GM18517 (cell line): ENCODE results near the gene BDNF.
"Not testable (repeated sequence)": the region's sequence is repeated elsewhere in the genome, so short reads cannot be mapped to it uniquely, and the experiment has no call there.

Experiments
- ATAC-seq: cut with Tn5 transposase; IDR thresholded peaks from one replicate; pipeline ENCODE4 v1.9.1; 2021; ENCODE audit warnings: mild to moderate bottlenecking, moderate library complexity; ENCODE audit not compliant: unreplicated experiment

The BDNF gene

DNA sequence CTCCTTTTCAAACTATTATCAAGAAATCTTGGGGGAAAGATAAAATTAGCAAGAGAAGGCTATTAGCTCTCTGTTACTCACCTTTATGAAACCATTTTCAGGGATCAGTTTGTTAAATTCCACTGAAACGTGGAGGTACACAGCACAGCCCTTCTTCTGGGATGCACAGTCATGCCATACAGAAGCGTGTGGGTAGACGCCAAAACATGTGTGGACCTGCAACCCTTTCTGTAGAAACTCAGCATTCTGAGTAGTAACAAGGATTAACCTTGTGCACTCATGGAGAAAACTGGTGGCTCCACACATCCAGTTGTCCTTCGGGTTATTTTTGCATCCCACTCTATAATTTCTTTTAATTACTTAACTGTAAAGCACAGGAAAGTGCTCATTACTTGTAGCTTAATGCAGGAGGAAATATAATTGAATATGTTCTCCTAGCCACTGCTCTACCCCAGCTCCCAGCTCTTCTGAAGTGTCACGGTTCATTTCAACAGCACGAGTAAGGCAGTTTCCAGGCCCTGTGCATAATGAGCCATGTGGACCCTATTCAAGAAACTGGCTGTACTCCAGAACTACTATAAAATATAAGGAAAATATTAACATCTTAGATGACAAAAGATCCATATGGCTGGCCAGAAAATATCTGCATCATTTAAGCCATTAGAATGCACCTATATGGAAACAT is 26.1 kb downstream of the BDNF start:
- no peak for ATAC-seq

DNA sequence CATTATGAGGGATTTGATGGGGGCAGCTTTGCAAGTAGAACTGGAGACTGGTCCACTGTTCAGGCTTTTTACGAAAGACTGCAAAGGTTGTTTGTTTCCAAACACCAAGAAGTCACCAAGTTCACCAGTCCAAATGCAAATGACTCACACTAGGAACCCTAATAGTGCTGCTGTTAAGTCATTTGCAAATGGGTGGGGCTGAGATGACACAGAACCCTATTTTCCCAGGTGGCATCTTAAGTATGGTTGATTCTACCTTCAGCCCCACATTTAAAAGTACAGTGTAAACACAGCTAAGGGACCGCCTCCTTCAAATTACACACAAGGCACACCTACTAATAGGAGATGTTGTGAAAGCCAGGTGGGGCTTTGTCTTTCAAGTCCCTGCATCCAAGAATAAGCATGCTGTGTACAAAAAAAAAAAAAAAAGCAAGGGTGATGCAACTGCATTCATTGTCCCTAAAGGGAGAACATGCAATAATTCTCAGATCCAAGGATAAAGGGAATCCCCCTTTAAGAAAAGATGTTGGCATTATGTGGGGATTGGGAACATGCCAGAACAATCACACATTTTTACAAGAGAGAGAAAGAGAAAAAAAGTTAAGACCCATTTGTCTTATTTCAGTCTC is 27.3 kb downstream of the BDNF start:
- ATAC-seq: no peak

DNA sequence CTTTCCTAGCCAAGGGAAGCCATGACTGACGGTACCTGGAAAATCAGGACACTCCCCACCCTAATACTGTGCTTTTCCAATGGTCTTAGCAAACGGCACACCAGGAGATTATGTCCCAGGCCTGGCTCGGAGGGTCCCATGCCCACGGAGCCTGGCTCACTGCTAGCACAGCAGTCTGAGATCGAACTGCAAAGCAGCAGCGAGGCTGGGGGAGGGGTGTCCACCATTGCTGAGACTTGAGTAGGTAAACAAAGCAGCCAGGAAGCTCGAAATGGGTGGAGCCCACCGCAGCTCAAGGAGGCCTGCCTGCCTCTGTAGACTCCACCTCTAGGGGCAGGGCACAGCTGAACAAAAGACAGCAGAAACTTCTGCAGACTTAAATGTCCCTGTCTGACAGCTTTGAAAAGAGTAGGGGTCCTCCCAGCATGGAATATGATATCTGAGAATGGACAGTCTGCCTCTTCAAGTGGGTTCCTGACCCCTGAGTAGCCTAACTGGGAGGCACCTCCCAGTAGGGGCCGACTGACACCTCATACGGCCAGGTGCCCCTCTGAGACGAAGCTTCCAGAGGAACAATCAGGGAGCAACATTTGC is 34.6 kb downstream of the BDNF start:
- not testable (repeated sequence) for ATAC-seq

DNA sequence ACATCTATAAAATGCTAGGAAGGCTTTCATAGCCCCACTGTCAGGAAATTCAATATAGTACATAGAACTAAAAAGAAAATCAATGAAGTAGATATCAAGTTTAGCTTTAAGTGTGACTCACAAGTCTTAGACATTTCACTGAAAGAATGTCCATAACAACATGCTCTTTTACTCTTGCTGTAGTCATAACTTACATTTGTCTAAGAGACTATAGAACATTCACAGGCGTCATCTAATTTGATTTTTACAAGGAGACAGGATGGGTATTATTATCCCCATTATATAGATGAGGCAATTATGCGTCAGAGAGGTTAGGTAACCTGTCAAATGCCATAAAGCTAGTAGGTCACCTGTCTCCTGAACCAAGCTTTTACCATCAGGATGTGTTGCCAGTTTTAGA is 36.9 kb downstream of the BDNF start:
- ATAC-seq: no peak

DNA sequence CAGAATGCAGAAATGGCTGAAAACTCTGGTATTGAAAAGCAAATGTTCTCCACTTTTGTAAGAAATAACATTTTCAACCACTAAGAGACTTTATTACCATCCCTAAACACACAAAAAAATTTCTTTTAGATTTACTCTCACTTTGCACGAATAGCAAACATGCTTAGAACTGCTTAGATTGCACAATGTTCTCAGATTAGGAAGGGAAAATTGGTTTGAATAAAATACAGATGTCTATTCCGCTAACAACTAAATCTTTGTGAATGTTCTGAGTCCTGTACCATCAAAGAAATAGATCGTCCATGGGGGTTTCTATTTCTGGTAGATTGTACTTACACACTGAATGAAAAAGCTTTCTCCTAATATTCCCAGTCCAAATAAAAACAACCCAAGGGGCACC is 40.1 kb downstream of the BDNF start:
- ATAC-seq: no peak

DNA sequence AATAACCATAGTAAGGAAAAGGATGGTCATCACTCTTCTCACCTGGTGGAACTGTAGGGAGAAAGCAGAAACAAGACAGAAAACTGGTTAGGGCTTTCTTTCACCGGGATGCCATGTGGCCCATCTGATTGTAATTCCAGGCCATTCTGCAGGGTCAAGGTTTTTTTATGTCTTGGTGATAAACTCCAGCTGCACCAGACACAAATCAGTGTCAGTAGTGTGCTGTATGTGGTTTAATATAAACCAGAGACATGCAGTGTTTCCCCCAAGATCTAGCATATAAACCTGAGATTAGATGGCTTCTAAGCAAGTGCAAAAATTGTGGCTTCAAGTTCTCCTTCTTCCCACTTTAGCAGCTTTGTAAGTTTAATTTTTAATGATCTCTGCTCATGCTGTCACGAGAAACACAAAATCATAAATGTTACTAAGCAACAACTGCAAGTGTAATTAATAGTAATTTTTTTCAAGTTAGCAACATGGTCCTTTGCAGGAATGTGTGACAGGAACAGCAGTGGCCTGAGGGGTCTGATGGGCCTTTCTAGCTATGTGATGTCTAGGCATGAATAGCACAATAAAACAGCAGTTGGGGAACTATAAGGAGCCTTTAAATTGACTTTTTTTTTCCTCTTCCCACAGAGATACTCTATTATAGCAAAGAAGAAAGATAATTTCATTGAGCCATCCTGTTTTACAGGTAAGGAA is 41.6 kb downstream of the BDNF start:
- no peak for ATAC-seq

DNA sequence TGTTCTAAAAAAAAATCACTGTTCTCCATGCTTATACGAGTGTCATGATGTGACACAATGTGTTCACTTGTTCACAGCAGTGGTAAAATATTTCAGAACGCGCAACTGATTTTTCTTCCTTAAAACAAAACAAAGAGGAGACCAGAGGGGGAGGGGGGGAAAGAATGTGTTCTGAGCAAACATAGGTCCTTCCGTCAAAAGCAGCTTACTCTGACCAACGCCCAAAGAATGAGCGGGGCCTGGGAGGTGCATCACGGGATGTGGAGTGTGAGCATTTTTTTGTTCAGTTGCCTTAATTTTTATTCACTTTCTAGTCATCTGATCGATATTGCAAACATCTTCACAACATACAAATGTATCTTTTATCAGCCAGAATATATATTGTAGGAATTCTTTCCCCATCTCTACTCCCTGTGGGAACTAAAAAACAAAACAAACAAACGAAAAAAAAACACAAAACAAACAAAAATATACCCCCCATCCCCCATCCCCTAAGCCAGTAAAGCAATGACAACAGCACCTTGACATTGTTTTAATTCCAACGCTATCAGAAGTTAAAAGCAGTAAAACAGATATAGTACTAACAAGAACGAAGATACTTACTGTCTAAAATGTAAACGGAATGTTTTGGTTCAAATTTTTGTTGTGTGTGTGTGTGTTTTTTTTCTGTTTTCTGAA is 43.3 kb downstream of the BDNF start:
- ATAC-seq: no peak

DNA sequence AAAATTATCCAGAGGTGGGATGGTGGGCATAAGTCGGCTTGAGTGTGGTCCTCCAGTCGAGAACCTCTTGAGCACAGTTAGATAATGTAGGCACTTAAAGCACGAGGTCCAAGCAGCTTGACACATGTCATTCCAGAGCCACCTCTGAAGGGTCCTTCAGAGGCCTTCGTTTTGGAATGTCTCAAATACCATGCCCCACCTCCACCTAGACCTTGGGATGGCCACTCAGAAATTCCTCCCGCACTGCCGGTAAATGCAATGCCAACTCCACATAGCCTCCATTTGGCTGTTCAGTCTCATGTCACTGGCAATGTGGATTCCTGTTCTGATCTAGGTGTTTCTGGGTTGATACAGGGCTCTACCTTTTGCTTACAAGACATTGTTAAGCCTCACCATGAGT is 43.9 kb downstream of the BDNF start:
- ATAC-seq: no peak

DNA sequence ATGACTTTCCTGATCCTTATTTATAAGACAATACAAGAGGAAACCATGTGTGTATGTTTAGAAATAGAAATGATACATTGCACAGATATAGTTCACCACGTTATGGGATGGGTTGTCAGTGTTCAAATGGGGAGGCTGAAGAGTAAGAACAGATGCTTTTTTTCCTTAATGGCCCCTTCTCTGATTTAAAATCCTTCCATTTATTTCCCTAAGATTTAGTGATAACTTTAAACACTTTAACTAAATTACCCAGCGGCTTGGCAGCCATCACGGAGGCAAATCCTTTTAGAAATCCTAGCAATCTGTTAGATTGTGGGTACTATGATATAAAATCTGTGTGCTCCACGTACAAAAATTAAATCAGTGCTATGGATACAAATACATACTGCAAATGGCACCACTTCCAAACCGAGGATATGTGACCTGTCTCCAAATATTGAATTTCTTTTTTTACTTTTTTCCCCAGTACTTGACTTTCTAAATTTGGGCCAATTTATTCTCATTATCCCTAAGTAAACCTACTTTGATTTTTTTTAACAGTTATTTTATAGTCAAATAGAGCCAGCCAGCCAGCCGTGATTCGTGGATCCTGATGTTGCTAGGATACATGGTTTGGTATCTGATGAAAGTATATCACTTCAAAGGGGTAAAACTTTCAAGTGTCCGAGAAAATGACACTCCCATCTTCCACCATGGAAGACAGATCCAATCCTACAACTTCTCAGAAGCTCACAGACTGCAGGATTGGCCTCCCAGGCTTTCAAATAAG is 46.1 kb downstream of the BDNF start:
- ATAC-seq: no peak

DNA sequence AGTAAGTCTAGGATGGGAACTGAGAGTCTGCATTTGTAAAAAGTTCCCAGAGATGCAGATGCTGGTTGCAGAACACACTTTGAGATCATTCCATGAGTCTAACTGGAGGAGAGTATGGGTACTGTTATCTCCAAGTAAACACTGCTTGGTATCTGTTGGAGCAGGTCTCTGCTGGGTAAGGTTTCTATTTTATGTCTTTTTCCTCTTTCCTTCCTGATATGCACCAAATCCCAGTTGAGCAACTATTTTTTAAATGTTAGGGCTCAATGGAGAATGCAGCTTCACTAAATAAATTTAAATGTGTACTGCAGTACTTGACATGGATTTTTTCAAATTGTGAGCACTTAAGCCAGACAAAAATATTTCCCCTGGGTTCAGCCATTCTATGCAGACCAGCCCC is 48.5 kb downstream of the BDNF start:
- ATAC-seq: no peak

DNA sequence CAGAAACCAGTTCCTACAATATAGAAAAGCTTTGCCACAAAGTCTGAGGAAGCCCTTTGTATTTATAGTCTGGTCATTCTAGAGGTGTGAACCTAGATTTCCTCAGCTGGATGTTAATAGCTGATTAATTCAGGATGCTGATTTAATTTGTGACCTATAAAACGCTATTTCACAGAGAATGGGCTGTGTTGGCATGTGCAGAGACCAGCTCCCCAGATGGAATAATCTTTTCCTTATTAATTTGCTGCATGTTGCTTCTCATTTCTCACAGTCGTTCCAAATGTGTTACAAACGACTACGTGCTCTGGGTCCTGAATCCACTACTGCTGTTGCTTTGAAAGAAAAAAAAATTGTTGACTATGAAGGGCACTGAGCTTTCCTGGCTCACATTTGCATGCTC is 49.3 kb downstream of the BDNF start:
- ATAC-seq: no peak

DNA sequence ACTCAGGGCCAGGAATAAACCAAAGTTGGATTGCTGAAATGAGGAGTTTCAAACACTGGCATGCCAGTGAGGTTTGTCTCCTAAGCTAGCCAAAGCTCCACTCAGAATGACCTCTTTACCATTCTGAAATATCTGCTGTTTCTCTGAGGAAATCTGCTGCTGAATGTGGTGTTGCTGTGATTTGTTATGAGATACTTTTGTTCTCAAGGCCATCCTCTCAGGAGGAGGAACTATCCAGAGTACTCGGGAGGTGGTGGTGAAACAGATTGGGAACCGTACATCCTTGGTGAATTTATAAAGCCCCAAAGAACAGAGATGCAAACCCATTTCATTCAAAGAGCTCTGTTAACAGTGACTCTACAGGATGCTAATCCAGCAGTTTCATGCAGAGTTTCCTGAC is 50.5 kb downstream of the BDNF start:
- no peak for ATAC-seq

DNA sequence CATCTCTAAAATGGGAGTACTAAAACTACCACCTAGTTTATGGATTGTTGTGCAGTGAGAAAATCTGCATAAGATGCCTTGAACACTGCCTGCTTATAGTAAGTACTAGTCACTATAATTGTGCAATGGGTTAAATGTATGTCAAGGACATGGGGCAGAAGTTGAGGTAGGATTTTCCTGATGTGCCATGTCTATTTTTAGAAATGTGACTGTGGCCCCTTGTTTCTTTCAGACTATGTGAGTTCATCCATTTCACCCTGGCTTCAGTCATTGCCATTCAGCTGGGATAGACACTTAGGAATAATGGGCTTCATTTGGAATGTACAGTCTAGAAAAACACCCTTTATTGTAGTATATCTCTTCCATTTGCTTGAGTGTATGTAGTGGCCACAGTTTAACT is 51.4 kb downstream of the BDNF start:
- ATAC-seq: no peak

DNA sequence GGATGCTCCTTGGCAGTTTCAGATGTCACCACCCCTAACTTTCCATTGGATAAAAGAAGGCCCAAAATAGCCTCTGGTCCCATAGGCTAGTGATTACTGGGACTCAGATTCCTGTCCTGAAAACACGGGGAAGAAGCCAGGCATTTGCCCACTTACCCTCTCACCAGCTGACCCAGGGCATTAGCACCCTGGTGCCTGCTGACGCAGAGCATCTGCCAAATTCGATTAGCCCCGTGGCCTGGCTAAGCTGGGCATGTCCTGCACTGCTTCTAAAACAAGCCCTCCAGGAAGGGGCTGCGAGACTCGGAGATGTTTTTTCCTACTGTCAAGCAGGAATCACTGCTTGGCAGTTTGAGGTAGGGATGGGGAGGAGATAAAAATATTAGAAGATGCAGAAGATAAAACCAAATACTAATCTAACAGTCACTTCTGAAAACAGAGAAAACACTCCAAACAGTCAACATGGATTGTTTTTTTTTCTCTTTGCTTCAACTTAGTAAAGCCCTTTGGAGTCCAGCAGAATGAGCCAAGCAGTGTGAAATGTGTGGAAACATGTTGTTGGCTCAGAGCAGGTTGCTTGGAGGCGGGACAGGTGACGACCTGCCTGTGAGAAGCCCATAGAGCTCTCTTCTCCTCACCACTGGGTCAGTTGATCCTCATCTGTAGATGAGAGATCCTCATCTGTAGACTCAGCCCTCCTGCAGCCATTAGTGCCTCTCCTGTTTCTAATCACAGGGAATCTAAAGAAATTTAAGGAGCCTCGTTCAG is 54.0 kb downstream of the BDNF start:
- no peak for ATAC-seq

DNA sequence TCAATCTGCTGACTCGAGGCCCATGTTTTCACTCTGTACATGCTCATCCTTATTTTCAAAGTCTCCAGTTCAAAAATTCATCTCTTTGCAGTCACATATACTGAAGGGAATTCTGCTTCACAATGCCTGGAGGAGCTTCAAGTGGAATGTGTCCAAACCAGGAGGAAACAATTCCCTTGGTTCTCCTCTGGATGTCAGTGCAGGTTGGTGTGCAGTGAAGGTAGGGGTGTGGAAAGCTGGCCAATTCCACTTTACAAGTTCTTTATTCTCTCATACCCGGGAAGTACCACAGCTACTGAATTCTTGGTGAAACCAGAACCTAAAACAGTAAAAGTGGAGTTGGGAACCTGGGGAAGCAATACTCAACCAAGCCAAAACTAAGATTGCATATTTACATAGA is 57.3 kb downstream of the BDNF start:
- ATAC-seq: no peak

DNA sequence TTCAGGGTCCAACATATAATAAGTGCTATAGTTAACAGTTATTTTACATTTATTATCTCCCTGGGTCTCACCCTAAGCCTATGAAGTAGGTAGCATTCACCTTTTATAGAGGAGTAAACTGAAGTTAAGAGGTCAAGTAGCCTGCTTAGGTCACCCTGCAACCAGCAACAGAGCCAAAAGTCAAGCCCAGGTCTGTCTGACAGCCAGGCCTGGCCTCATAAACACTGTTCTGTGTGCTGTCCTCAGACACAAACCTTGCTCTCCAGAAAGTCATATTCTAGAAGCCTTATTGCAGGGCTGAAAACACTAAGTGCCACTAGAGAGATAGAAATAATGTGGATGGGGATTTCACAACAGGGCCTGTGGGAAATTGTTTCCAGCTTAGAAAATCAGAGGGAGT is 59.3 kb downstream of the BDNF start:
- no peak for ATAC-seq

DNA sequence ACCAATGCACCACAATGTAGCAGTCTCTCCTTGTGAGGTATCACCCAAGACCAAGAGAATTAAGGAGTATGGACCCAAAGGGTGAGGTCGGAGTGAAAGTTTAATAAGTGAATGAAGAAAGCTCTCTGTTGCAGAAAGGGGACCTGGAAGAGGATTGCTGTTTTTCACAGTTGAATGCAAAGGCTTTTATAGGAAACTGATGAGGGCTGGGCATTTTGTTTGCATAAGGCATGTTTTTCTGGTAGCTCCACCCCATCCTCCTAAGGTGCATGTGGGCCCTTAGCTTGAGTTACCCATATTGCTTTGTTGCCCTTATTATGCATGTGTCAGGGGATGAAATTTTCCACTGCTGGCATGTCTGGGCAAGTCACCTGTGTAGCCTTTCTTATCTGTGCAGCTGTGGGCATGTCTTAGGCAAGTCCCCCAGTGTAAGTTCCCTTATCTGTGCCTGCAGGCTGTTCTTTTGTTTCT is 64.7 kb downstream of the BDNF start:
- peak; percentile 61 for ATAC-seq

DNA sequence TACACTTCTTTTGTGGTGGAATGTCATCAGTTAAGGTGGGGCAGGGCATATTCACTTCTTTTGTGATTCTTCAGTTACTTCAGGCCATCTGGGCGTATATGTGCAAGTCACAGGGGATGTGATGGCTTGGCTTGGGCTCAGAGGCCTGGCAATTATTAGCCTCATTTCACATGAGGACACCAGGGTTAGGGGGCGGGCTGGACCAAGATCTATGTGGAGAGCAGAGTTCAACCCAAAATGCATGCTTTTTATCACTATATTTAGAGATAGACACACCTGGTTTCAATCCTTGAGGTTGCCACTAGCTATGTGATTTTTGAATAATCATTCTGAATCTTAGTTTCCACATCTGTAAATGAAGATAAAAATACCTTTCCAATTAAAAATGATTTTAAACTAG is 65.5 kb downstream of the BDNF start:
- not testable (repeated sequence) for ATAC-seq

DNA sequence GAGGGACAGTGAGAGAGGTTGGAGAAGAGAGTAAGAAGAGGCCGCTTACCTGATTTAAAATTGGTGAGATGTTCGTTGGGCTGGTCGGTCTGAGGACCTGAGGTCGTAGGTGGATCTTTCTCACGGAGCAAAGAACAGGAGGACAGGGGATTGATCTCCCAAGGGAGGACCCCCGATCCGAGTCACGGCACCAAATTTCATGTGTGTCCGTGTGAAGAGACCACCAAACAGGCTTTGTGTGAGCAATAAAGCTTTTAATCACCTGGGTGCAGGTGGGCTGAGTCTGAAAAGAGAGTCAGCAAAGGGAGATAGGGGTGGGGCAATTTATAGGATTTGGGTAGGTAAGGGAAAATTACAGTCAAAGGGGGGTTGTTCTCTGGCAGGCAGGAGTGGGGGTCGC is 66.0 kb downstream of the BDNF start:
- ATAC-seq: not testable (repeated sequence)

DNA sequence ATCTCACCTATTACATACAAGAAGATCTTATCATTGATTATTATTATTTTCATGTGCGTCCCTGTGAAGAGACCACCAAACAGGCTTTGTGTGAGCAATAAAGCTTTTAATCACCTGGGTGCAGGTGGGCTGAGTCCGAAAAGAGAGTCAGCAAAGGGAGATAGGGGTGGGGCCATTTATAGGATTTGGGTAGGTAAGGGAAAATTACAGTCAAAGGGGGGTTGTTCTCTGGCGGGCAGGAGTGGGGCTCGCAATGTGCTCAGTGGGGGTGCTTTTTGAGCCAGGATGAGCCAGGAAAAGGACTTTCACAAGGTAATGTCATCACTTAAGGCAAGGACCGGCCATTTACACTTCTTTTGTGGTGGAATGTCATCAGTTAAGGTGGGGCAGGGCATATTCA is 71.2 kb downstream of the BDNF start:
- not testable (repeated sequence) for ATAC-seq
